Progenitor cell of endocrine pancreas (in vitro differentiated cells): ENCODE measurements around the gene GABRA6. TPM values are rescaled to one million over a fixed set of nuclear protein-coding genes. Genes with fewer than 3 reads are reported as not detected.
"Not testable (repeated sequence)": the region's sequence is repeated elsewhere in the genome, so short reads cannot be mapped to it uniquely, and the experiment has no call there.

Source experiments
- DNase-seq: peaks from one replicate; pipeline ENCODE4 v3.0.0; 2021; ENCODE audit warnings: low spot score; ENCODE audit not compliant: unreplicated experiment
- H3K27ac Mint-ChIP-seq: 2 replicates; pipeline ENCODE4 v1.8.0; 2021; ENCODE audit warnings: mild to moderate bottlenecking, moderate library complexity, mixed read lengths
- H3K27me3 Mint-ChIP-seq: 2 replicates; pipeline ENCODE4 v1.8.0; 2021; ENCODE audit warnings: mixed read lengths
- H3K36me3 Mint-ChIP-seq: 2 replicates; pipeline ENCODE4 v1.8.0; 2022; ENCODE audit warnings: mixed read lengths; ENCODE audit not compliant: insufficient read depth
- H3K4me1 Mint-ChIP-seq: 2 replicates; pipeline ENCODE4 v1.8.0; 2021; ENCODE audit warnings: low read depth, mixed read lengths
- H3K4me3 Mint-ChIP-seq: 2 replicates; pipeline ENCODE4 v1.8.0; 2021; ENCODE audit warnings: low read depth, mild to moderate bottlenecking, moderate library complexity, mixed read lengths
- H3K9me3 Mint-ChIP-seq: 2 replicates; pipeline ENCODE4 v1.8.0; 2021; ENCODE audit warnings: low read depth, mixed read lengths
- CTCF ChIP-seq: fragments of 200-600 bp; sonication (generic); IDR thresholded peaks from one replicate; pipeline ENCODE4 v1.5.0; 2021; ENCODE audit warnings: antibody characterized with exemption, mild to moderate bottlenecking; ENCODE audit not compliant: unreplicated experiment
- long read RNA-seq: library from polyadenylated mRNA; unstranded; transcript quantifications from one replicate; pipeline ENCODE4 v2.0.0, GENCODE V29; 2020
- total RNA-seq: library from RNA; stranded (reverse); gene quantifications from 2 replicates; pipeline ENCODE4 v1.2.1, GENCODE V29; 2021

The GABRA6 gene
- not detected in 2 replicates for total RNA-seq
- long read RNA-seq: 0 reads

- Mint-ChIP-seq H3K9me3 (no peaks in the 10 kb centered on the region), H3K4me3 (no peak within 1 kb of the TSS), H3K27ac (no peak within 1 kb of the TSS), H3K4me1 (no peaks in the 10 kb centered on the region), H3K36me3 (no peaks in the 10 kb centered on the region), H3K27me3 (peaks cover 3% of the 10 kb centered on the region)
- TF ChIP-seq CTCF: no peak
- DNase-seq: no peak
Measured at GRCh38 chr5:161685461-161685860, at the start of gene GABRA6. Gene GABRA6 (plus strand): TSS chr5:161685721. CDS start chr5:161685990, 269 bp downstream.

- no peak overlapping the region for H3K4me3 Mint-ChIP-seq
- no peak for DNase-seq
- no peaks in the 10 kb centered on the region for H3K36me3 Mint-ChIP-seq
- TF ChIP-seq CTCF: no peak
- H3K9me3 Mint-ChIP-seq: no peaks in the 10 kb centered on the region
- H3K27me3 Mint-ChIP-seq: no peaks in the 10 kb centered on the region
- H3K27ac Mint-ChIP-seq: no peak overlapping the region
- peaks cover 2% of the 10 kb centered on the region for H3K4me1 Mint-ChIP-seq
Measured at GRCh38 chr5:161637591-161637990, 47.9 kb upstream of the GABRA6 start.

- H3K9me3 Mint-ChIP-seq: no peaks in the 10 kb centered on the region
- peaks cover 2% of the 10 kb centered on the region for H3K4me1 Mint-ChIP-seq
- H3K27ac Mint-ChIP-seq: no peak overlapping the region
- no peak for TF ChIP-seq CTCF
- no peak overlapping the region for H3K4me3 Mint-ChIP-seq
- H3K27me3 Mint-ChIP-seq: no peaks in the 10 kb centered on the region
- no peaks in the 10 kb centered on the region for H3K36me3 Mint-ChIP-seq
- no peak for DNase-seq
Measured at GRCh38 chr5:161641444-161641843, 44.1 kb upstream of the GABRA6 start.

GRCh38 chr5:161645264-161645663, 40.3 kb upstream of the GABRA6 start:
- no peak for TF ChIP-seq CTCF

GRCh38 chr5:161651926-161652325, 33.6 kb upstream of the GABRA6 start:
- H3K9me3 Mint-ChIP-seq: peaks cover 32% of the 10 kb centered on the region
- not testable (repeated sequence) for H3K36me3 Mint-ChIP-seq, H3K4me3 Mint-ChIP-seq, DNase-seq, H3K27me3 Mint-ChIP-seq, H3K4me1 Mint-ChIP-seq, H3K27ac Mint-ChIP-seq

More at GRCh38 chr5:161645264-161645663, 40.3 kb upstream of the GABRA6 start:
- H3K4me3 Mint-ChIP-seq: no peak overlapping the region
- no peaks in the 10 kb centered on the region for H3K4me1 Mint-ChIP-seq
- H3K27me3 Mint-ChIP-seq: no peaks in the 10 kb centered on the region
- DNase-seq: no peak
- H3K27ac Mint-ChIP-seq: no peak overlapping the region
- no peaks in the 10 kb centered on the region for H3K36me3 Mint-ChIP-seq
- no peaks in the 10 kb centered on the region for H3K9me3 Mint-ChIP-seq

GRCh38 chr5:161660806-161661205, 24.7 kb upstream of the GABRA6 start:
- no peaks in the 10 kb centered on the region for H3K27me3 Mint-ChIP-seq
- no peak overlapping the region for H3K27ac Mint-ChIP-seq
- DNase-seq: no peak
- no peak overlapping the region for H3K4me3 Mint-ChIP-seq
- no peaks in the 10 kb centered on the region for H3K9me3 Mint-ChIP-seq
- no peak for TF ChIP-seq CTCF
- H3K36me3 Mint-ChIP-seq: no peaks in the 10 kb centered on the region
- no peaks in the 10 kb centered on the region for H3K4me1 Mint-ChIP-seq
